GM21786 (cell line): ENCODE measurements around the gene GNG3.
A peak's percentile ranks its signal among the peaks of the same experiment; 100 is the strongest.
"Not testable (repeated sequence)": the region's sequence is repeated elsewhere in the genome, so short reads cannot be mapped to it uniquely, and the experiment has no call there.

Experiments used
- ATAC-seq: cut with Tn5 transposase; IDR thresholded peaks from one replicate; pipeline ENCODE4 v1.9.1; 2021; ENCODE audit not compliant: unreplicated experiment

The GNG3 gene

DNA sequence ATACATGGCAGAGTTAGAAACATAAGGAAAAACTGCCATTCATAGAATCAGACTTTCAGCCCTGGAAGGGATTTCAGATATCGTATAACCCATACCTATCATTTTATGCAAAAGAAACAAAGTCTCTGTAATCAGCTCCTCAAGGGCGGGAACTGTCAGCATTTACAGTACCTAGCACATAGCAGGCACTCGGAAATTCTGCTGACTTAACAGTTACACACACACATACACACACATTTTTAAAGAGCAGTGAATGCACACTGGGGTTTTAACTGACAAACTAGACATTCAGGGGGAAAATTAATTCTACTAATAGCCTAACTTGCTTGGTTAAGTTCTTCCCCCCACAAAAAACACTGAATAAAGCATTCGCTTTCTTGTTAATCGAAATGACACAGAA lies 8.7 kb downstream of the GNG3 start:
- no peak for ATAC-seq

DNA sequence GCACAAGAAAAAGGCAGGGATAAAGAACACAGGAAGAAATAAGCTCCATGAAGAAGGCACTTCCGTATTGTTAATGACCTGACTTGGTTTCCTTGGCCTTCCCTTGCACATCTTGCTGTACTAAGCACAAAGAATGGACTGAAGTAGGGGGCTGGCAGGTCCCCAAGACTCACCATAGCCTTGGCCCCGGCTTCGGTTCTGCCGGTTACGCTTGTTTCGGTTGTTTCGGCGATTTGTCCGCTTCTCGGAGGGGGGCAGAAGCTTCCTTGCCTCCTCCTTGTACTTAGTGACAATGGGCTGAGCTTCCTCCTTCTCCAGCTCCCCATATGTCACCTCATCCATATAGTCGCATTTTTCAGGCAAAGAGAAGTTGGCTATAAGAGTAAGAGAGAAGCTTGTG lies 9.3 kb downstream of the GNG3 start:
- no peak for ATAC-seq

DNA sequence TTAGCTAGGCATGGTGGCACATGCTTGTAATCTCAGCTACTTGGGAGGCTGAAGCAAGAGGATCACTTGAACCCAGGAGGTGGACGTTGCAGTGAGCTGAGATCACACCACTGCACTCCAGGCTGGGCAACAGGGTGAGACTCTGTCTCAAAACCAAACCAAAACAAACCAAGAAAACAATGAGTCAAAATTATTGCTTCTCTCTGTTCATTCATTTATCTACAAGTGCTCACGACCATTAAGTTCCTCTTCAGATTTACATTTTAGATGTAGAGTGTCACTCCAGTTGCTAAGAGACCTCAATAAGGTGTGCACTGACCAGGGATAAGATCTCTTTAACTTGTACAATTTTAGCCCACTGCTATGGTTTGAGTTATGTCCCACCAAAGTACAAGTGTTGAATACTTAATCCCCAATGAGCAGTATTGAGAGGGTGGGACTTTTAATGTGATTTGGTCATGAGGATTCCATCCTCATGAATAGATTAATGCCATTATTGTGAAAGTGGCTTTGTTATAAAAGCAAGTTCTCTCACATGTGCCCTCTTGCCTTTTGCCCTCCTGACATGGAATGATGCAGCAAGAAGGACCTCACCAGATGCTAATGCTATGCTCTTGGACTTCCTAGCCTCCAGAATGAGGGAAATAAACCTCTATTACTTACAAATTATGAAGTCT lies 12.0 kb downstream of the GNG3 start:
- no peak for ATAC-seq

DNA sequence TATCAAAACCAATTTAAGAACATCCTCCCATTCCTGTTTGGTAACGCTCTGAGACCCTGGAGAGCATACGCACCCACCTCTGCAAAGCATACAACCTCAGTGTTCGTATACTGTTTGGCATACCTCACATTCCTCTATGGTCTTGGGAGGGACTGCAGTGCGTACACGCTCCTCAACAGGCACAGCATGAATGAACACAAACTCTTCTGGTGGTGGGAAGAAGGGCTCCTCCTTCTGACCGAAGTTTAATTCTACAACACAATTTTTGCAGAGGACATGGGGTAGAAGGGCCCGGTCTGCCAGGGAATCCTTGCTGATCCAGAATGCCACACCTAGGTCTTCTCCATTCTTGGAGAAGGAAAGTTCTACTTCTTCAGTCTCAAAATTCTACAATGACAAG lies 14.5 kb downstream of the GNG3 start:
- ATAC-seq: no peak

DNA sequence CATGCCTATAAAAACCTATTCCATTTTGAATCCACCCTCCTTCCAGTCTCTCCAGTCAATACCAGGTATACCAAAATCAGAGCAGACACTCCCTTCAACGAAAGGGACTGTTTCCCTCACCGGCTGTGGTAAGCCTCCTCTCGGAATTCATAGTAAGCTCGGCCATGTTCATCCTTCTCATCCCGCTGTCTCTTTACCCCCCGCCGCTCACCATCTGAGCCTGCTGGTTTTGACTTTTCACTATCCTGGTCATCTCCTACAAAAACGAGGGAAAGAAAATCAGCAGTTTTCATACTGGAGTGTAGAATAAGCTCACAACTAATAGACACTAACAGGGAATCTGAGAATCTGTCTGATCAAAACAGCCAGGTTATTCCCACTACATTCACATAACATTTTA lies 16.7 kb downstream of the GNG3 start:
- no peak for ATAC-seq

DNA sequence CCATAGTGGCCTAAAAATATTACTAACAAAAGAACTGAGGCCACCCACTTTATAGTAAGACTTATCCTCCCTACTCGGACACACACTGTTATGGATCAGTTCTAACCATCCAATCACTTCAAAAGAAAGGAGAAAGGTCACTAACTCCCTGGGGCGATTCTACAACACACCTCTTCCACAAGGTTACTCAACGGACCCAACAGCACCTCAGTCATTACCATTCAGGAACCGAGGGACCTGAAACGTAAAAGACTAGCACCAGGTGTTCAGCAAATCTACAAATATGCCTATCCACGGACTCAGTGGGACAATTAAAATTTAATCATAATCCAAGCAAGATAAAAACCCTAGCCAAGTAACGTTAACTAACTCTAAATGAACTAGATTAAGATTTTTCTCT lies 18.2 kb downstream of the GNG3 start:
- ATAC-seq: no peak

DNA sequence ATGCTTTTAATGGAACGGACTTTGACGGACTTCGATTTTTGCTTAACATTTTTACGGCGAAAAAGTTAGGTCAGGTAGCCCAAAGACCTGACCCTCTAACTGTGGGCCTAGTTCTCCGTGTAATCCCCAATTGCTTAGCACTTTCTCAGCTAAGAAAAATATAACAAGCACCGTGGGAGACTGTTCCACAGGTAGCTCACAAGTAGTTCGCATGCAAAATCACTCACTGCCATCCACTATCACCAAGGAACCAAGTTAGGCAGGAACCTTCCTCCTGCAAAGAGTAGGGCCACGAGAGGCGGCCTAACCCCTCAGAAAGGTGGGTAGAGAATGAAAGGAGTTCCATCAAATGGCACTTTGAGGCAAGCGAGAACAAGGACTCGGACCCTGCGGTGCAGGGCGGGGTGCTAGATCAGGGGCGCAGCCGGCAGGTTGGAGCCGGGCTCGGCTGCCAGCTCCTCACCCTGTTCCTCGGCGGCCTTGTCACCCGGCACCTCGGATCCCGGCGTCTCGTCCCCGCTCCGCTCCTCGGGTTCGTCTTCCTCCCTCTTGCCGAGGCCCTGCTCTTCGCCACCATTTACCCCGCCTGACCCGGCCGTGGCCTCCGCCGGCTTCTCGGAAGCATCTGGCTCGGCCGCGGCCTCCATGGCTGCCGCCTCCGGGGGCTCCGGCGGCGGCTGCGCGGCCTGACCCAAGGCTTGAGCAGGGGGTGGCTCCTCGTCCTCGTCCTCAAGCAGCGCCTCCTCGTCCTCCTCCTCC lies 18.9 kb downstream of the GNG3 start:
- ATAC-seq: no peak

DNA sequence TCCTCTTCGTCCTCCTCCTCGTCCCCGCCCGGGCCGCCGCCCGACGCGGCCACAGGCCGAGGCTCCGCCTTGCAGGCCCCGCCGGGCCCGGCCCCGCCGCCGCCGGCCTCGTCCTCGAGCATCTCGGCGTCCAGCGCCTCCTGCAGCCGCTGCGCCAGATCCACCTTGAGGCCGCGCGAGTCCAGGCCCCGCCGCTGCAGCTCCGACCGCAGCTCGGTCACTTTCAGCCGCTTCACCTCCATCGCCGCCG lies 19.4 kb downstream of the GNG3 start:
- no peak for ATAC-seq

DNA sequence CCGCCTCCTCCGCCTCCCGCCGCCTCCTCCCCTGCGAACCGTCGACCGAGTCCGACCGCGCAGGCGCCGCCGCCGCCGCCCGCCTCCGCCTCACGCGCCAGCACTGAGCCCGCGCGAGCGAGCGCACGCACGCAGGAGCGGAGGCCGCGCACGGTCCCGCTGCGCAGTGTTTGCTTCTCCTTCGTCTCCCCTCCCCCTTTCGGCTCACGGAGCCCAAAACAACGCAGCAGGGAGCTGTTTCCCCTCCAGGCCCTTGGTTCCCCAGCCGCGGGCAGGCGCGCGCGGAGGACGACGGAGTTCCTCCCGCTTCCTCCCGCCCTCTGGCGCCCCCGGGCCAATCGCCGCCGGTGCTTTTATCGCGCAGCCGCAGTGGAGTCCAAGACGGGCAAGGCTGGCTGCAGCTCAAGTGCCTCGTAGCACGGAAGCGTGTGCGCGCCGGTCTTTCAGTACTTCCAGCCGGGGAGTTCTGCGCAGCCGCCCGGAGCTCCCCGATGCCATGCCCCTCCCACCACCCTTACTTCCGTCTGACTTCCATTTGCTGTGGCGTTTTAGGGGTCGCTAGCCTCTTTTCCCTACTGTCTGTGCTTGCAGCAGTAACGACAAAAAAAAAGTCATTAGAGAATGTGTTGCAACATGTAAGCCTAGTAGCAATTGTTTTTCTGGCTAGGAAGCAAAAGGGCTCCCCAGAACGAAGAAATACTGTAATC lies 19.8 kb downstream of the GNG3 start, which contains the start of gene HNRNPUL2:
TSS of gene HNRNPUL2 (minus strand) at position 293 of the 707 bp plus-strand sequence. CDS start 301 bp downstream, outside the sequence.
- ATAC-seq: peak; percentile 60

DNA sequence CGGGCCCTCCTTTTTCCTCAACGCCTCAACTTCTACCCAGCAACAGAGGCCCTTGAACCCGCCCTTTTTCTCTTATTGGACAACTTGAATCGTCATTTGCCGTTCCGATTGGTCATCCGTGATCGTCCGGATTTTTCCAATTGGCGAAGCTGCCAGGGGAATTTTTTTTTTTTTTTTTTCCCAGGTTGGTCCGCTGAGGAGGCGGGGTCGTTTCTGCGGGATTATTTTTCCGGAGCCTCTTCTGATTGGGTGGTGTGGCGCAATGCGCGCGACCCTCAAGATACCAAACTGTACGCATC lies 20.3 kb downstream of the GNG3 start:
- peak; percentile 49 for ATAC-seq

DNA sequence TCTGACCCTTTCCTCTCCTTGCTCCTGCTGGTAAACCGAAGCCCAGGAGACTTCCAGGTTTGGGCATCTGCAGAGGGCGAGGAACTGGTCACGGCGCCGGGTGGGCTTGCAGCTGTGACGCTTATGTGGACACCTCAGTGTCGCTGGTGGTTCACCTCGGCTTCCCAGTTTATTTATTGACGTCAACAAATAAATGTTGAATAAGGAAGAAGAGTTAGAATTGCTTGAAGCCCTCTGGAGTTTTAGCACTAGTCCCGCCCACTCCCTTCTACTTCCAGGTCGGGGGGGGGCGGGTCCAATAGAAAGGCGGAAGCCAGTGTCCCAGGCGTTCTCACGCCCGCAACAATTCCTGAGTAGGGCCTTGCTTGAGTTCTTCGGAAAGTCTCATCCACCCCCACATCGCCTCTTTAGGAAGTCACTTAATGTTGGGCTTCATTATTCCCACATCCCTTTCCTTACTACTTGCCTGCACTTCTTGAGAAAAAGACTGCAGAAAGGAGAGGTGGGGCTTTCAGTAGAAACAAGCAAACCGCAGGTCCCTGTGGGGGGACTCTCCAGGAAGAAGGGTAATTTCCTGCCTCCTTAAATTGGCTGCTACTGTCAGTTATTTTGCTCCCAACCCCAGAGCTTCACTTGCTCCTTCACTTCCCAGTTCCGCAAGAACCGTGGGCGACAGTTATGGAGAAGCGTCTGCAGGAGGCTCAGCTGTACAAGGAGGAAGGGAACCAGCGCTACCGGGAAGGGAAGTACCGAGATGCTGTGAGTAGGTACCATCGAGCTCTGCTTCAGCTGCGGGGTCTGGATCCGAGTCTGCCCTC lies 20.9 kb downstream of the GNG3 start, which contains the start of gene TTC9C:
TSS of gene TTC9C (plus strand) at position 316 of the 818 bp plus-strand sequence. CDS start at position 679, 363 bp downstream.
- peak; percentile 23 for ATAC-seq

DNA sequence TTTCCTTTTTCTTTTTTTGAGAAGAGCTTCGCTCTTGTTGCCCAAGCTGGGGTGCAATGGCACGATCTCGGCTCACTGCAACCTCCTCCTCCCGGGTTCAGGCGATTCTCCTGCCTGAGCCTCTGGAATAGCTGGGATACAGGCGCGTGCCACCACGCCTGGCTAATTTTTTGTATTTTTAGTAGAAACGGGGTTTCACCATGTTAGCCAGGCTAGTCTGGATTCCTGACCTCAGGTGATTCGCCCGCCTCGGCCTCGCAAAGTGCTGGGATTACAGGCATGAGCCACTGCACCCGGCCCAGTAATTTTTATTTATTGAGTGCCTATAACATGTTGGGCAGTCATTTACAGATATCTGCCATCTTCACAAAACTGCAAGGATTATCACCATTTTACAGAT lies 22.6 kb downstream of the GNG3 start:
- not testable (repeated sequence) for ATAC-seq

DNA sequence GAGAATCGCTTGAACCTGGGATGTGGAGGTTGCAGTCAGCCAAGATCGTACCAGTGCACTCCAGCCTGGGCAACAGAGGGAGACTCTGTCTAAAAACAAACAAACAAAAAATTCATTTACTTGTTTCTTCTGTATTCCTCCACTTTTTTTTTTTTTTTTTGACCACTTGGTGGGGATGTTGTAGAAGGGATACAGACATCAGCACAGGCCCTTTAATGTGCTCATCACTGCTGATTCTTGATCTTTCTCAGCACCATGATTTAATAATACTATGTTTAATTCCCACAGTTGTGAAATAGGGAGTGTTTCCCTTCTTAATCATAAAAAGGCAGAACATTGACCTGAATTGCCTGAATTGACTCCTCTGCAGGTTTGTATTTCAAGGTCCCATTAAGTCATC lies 25.4 kb downstream of the GNG3 start:
- no peak for ATAC-seq

DNA sequence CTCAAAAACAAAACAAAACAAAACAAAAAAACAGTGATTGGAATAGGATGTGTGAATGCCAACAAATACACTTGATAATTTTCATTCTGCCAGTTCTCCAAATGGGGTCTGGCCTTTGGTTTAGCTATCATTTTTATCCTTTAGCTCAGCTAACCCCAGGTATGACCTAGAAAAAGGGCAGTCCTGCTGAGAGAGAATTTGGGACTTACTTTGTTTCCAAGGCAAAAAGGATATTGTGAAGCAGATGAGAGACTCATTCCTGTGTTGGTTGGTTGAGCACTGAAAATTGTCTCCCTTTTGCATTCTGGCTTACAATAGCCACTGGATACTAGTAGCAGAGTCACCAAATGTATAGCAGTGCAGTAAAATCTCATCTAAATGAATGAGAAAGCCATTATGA lies 29.7 kb downstream of the GNG3 start:
- ATAC-seq: no peak

DNA sequence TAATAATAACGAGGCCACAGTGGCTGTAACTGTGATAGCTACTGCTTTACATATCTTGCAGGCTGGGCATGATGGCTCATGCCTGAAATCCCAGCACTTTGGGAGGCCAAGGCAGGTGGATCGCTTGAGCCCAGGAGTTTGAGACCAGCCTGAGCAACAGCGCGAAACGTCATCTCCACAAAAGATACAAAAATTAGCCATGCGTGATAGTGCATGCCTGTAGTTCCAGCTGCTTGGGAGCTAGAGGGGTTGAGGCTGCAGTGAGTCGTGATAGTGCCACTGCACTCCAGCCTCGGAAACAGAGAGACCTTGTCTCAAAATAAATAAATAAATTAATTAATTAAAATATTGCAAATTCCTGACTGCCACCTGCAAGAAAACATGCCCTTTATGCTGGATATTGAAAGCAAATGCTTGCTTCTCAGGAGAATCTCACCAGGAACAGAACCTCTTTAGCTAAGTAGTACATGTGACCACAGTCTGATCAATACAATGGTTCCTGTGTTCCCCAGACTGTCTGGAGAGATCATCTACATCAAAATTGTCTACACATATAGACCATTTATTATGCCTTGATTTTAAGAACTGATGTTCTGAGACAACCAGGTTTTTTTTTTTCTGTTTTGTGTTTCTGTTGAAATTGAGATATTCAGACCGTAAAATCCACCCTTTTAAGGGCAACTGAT lies 40.1 kb downstream of the GNG3 start:
- no peak for ATAC-seq

DNA sequence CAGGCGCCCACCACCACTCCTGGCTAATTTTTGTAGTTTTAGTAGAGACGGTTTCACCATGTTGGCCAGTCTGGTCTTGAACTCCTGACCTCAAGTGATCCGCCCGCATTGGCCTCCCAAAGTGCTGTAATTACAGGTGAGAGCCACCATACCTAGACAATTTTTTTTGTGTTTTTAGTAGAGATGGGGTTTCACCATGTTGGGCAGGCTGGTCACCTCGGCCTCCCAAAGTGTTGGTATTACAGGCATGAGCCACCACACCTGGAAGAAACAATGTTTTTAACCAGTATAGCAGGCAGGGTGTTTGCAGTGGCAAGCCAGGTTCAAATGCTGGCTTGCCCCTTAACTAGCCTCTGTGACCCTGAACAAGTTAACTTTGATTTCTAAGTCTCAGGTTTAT lies 42.5 kb downstream of the GNG3 start:
- not testable (repeated sequence) for ATAC-seq

DNA sequence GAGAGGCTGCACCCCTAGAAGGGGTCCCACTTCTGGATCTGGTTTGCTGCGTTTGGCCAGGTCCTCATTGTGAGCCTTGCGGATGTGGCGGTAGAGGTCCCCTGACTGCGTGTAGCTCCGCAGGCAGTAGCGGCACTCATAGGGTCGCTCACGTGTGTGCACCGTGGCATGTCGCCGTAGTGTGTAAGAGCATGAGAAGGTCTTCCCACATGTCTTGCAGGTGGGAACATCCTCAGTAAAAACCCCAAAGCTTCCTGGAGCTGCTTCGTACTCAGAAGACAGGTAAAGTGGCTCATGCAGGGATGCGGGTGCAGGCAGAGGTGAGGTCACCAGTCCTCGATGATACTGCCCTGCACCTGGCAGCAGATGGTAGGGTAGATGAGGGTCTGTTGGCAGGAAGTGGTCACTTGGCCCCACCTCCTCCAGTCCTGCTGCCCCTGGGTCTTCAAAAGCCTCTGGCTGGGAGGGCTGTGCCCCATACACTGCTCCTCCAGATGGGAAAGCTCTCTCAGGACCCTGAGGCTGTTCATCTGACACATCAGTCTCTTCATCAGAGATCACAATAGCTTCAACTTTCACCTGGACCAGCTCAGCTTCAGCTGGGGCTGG lies 44.8 kb downstream of the GNG3 start:
- ATAC-seq: no peak

DNA sequence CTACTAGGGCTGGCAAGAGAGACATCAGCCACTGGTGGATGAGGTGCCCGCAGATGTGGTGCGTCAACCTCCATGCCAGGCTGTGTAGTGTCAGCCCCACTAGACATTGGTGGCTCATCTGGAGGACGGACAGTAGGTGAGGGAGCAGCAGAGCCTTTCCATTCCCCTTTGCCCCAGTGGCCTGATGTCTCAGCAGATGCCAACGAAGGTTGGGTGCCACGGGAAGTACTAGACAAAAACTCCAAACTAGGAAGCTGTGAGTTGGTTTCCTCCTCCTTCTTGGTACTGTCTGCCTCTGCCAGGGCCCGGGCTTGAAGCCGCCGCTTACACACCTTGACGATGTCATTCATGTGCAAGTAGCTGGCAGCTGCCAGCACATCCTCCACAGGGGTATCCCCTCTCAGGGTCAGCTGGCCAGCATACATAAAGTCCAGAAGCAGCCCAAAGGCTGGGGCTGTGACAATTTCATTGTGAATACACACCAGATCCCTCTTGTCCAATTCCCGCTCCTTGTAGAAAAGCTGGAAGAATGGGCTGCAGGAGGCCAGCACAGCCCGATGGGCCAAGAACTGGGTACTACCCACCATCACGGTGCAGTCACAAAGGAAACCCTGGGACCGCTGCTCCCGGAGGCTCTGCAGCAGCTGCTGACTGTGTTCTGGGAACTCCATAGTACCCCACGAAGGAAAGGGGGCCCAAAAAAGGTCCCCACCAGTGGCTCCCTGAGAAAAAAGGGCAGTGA lies 45.7 kb downstream of the GNG3 start:
- ATAC-seq: no peak

DNA sequence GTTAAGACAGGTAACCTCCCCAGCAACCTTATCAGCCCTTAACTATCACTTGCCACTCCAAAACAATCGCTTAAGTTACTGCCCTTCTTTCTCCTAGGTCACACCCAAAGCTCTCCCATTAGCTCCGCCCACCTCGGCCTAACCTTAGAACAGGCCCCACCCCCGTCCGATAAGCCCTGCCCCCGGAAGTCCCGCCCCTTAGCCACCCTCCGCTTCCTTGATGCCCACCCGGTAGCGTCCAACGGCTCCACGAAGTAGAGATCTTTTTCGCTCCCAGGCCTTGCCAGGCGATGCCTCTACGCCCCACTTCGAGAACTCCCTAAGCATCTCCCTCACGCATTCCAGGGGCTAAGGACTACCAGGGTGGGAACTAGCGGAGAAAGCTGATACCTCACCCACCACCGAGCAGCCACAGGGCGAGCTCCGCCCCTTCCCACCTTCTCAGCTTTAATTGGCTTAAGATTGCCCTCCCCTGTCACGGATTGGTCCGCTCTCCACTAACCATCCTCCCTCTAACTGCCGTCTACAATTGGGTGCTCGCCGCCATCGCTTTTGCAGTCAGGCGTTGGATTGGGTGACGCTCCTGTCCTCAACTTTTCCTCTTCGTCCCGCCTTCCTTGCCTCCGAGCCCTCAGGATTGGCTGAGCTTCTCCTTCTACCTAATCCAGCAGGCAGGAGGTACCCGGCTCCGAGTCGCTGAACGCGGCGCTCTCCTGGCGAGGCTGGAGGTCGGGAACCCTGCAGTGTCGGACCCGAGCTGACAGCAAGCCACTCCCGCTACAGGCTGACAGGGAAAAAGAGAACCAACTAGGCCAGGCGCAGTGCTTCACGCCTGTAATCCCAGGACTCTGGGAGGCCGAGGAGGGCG lies 46.5 kb downstream of the GNG3 start, which contains the start of gene ZBTB3:
TSS of gene ZBTB3 (minus strand) at position 425 of the 868 bp plus-strand sequence. CDS start 496 bp downstream, outside the sequence.
- ATAC-seq: peak; percentile 97
